Kidney (tissue), 14 donors: ENCODE measurements around the gene PHTF1. TPM values are rescaled to one million over a fixed set of nuclear protein-coding genes. Genes with fewer than 3 reads are reported as not detected.

ENCODE experiments used
- DNase-seq, 5 donors: peaks; one replicate each; pipeline ENCODE4 v3.0.0-alpha.2; 2013 to 2020
- FAIRE-seq: peaks from 2 replicates; lab custom pipeline; 2012; peaks lifted over from hg19 to GRCh38; lab: Jason Lieb, UNC
- H3K27ac ChIP-seq, 2 donors: one replicate each; pipeline ENCODE4 v1.7.0; 2013; ENCODE audit warnings: low read depth in 2 of 2, low read length in 2 of 2, inconsistent platforms in 1 of 2
- H3K27me3 ChIP-seq: one replicate; pipeline ENCODE4 v1.7.1; 2013; ENCODE audit warnings: low read length, inconsistent platforms; ENCODE audit not compliant: control insufficient read depth, insufficient read depth
- H3K36me3 ChIP-seq, 3 donors: one replicate each; pipeline versions ENCODE4 v1.7.0 to v1.7.1; 2013; ENCODE audit warnings: low read length in 3 of 3, control low read depth in 1 of 3, inconsistent platforms in 1 of 3; ENCODE audit not compliant: insufficient read depth in 3 of 3, control insufficient read depth in 2 of 3
- H3K4me1 ChIP-seq, 3 donors: one replicate each; pipeline versions ENCODE4 v1.7.0 to v1.7.1; 2013; ENCODE audit warnings: low read length in 3 of 3, inconsistent platforms in 1 of 3, low read depth in 1 of 3; ENCODE audit not compliant: control insufficient read depth in 2 of 3, insufficient read depth in 2 of 3
- H3K4me3 ChIP-seq, 3 donors: one replicate each; pipeline versions ENCODE4 v1.7.0 to v1.8.1; 2013; ENCODE audit warnings: low read length in 3 of 3, control low read depth in 1 of 3, inconsistent platforms in 1 of 3
- H3K9ac ChIP-seq, 3 donors: one replicate each; pipeline versions ENCODE4 v1.7.0 to v1.7.1; 2013; ENCODE audit warnings: low read length in 3 of 3, control low read depth in 1 of 3, inconsistent platforms in 1 of 3
- H3K9me3 ChIP-seq, 3 donors: one replicate each; pipeline versions ENCODE4 v1.7.0 to v1.7.1; 2013; ENCODE audit warnings: low read length in 3 of 3, control low read depth in 1 of 3, inconsistent platforms in 1 of 3; ENCODE audit not compliant: control insufficient read depth in 2 of 3, insufficient read depth in 1 of 3
- CTCF ChIP-seq: IDR thresholded peaks from 3 replicates; pipeline ENCODE4 v1.5.1; 2012; ENCODE audit warnings: mild to moderate bottlenecking, moderate library complexity, borderline replicate concordance; ENCODE audit not compliant: insufficient read depth; ENCODE audit errors: extremely low read depth
- intact Hi-C: fragments of 100-400 bp; cut with DNase I; formaldehyde crosslinking; loops from one replicate; pipeline ENCODE4 v1.11.1; 2022
- polyA plus RNA-seq: library from polyadenylated mRNA; stranded (reverse); fragments of 350-450 nt; fragmentation: Illumina TruSeq; extraction: RNeasy Lipid Tissue Mini Kit (QIAGEN cat#74804); gene quantifications from one replicate; pipeline ENCODE4 v1.2.3, GENCODE V29; 2014; ENCODE audit warnings: low read depth, low replicate concordance; ENCODE audit not compliant: insufficient read depth
- total RNA-seq: library from RNA; stranded (reverse); fragmentation: NEBNext Ultra II Directional; extraction: Animal tissue kit (Norgen Biotek cat#: 25700); gene quantifications from one replicate; pipeline ENCODE4 v1.2.1, GENCODE V29; 2021
- donor health status: control.
- donor health status: control.
- donor health status: control.
- donor health status: control.
- donor health status: control.
- donor health status: DM: yes; HTN: yes; CAD: no.
- donor health status: Normal renal cell carcinoma (clear cell type).

Gene PHTF1
- total and polyA plus RNA-seq, 2 donors from 2014 or later = 14.7 to 20.0 TPM

GRCh38 chr1:113663165-113663951 lies 95.9 kb downstream of the PHTF1 start:
- no peak overlapping the region for H3K27ac ChIP-seq
- intact Hi-C loops = loop anchor here (10.0 kb wide), 1 partner anchor 529 kb away; no protein-coding TSS in a partner anchor

GRCh38 chr1:113662101-113662500 lies 97.2 kb downstream of the PHTF1 start:
- intact Hi-C loops = loop anchor here (10.0 kb wide), 1 partner anchor 527 kb away; no protein-coding TSS in a partner anchor
- peaks cover 0 to 2% (median 0%) of the 10 kb centered on the region in 3 donors for H3K36me3 ChIP-seq
- TF ChIP-seq CTCF = no peak
- no peak for DNase-seq
- H3K4me3 ChIP-seq = no peak overlapping the region
- no peaks in the 10 kb centered on the region for H3K9me3 ChIP-seq
- FAIRE-seq = no peak
- H3K27ac ChIP-seq = no peak overlapping the region
- peaks cover 0 to under 1% (median 0%) of the 10 kb centered on the region in 3 donors for H3K4me1 ChIP-seq
- no peak overlapping the region for H3K9ac ChIP-seq
- no peaks in the 10 kb centered on the region for H3K27me3 ChIP-seq

More at GRCh38 chr1:113663165-113663951, 95.9 kb downstream of the PHTF1 start:
- Histone ChIP-seq H3K4me1 (no peaks in the 10 kb centered on the region), H3K36me3 (peaks cover 0 to 2% (median 0%) of the 10 kb centered on the region in 3 donors), H3K9me3 (no peaks in the 10 kb centered on the region), H3K4me3 (no peak overlapping the region), H3K9ac (no peak overlapping the region), H3K27me3 (no peaks in the 10 kb centered on the region)
- no peak for DNase-seq
- TF ChIP-seq CTCF = no peak
- FAIRE-seq = no peak

- Histone ChIP-seq H3K4me1 (peaks cover 0 to 3% (median 0%) of the 10 kb centered on the region in 3 donors), H3K9me3 (no peaks in the 10 kb centered on the region), H3K36me3 (peaks cover 0 to 2% (median 0%) of the 10 kb centered on the region in 3 donors), H3K4me3 (no peak overlapping the region), H3K27ac (no peak overlapping the region), H3K27me3 (no peaks in the 10 kb centered on the region), H3K9ac (no peak overlapping the region)
- no peak for FAIRE-seq
- no peak for DNase-seq
- intact Hi-C loops = loop anchor here (10.0 kb wide), 1 partner anchor 525 kb away; no protein-coding TSS in a partner anchor
- no peak for TF ChIP-seq CTCF
Measured at GRCh38 chr1:113660088-113660487, 99.2 kb downstream of the PHTF1 start.
